Measurements from ENCODE around the gene MARS1. TPM values are rescaled to one million over a fixed set of nuclear protein-coding genes. Genes with fewer than 3 reads are reported as not detected.
A peak's percentile ranks its signal among the peaks of the same experiment; 100 is the strongest.

Gene MARS1
- total RNA-seq, 3 donors from 2014 or later (not counting 1 experiment from before 2014, with no cell fraction given): 200 to 237 (median 218) TPM

GRCh38 chr12:57526477-57527126, 38.7 kb downstream of the MARS1 start:
- peaks cover 32% of the 10 kb centered on the region for H3K4me1 ChIP-seq (ENCODE audit: control insufficient read depth, insufficient read depth, low read length)
- no peak overlapping the region for H3K27ac ChIP-seq (ENCODE audit: low read length)
- Mint-ChIP-seq H3K27me3 (ENCODE audit: low read depth in 2 of 2) (no peaks in the 10 kb centered on the region), H3K4me3 (no peak overlapping the region), H3K27ac (peak overlapping the region in 1 of 2 donors; percentile 99), H3K4me1 (peaks cover 16 to 54% of the 10 kb centered on the region in 2 donors), H3K9me3 (no peaks in the 10 kb centered on the region), H3K36me3 (peaks cover 8% of the 10 kb centered on the region)
- 96% methylated on average over 3 of the region's 4 CpGs for WGBS (ENCODE audit: insufficient coverage)
- no peaks in the 10 kb centered on the region for H3K27me3 ChIP-seq (ENCODE audit: control insufficient read depth, insufficient read depth, low read length)
- ATAC-seq (no peak), DNase-seq (no peak)
- no peak for TF ChIP-seq CTCF (IDR thresholded peaks at IDR 0.05)
- no peaks in the 10 kb centered on the region for H3K9me3 ChIP-seq (ENCODE audit: control insufficient read depth, insufficient read depth, low read length)
- no peak overlapping the region for H3K4me3 ChIP-seq (ENCODE audit: low read length)
- intact Hi-C loops (cut with micrococcal nuclease): no loop called here
- H3K36me3 ChIP-seq (ENCODE audit: control insufficient read depth, insufficient read depth, low read length): peaks cover 58% of the 10 kb centered on the region

- DNase-seq: no peak
- no peak for TF ChIP-seq CTCF (IDR thresholded peaks at IDR 0.05)
- H3K4me1 Mint-ChIP-seq: peaks cover 10 to 49% of the 10 kb centered on the region in 2 donors
These were observed 39.3 kb downstream of the MARS1 start for GRCh38 chr12:57527184-57527583.

GRCh38 chr12:57528176-57528575, 40.3 kb downstream of the MARS1 start:
- H3K9me3 ChIP-seq (ENCODE audit: control insufficient read depth, insufficient read depth, low read length): no peaks in the 10 kb centered on the region
- TF ChIP-seq CTCF (IDR thresholded peaks at IDR 0.05): no peak
- no peak overlapping the region for H3K27ac ChIP-seq (ENCODE audit: low read length)
- peaks cover 22% of the 10 kb centered on the region for H3K4me1 ChIP-seq (ENCODE audit: control insufficient read depth, insufficient read depth, low read length)
- DNase-seq (no peak), ATAC-seq (no peak)
- H3K9me3 Mint-ChIP-seq: no peaks in the 10 kb centered on the region
- peaks cover 73% of the 10 kb centered on the region for H3K36me3 ChIP-seq (ENCODE audit: control insufficient read depth, insufficient read depth, low read length)
- intact Hi-C loops (cut with micrococcal nuclease): no loop called here
- no peak overlapping the region for H3K4me3 Mint-ChIP-seq
- no peak overlapping the region for H3K4me3 ChIP-seq (ENCODE audit: low read length)
- peaks cover 10 to 44% of the 10 kb centered on the region in 2 donors for H3K4me1 Mint-ChIP-seq
- WGBS (ENCODE audit: insufficient coverage): 96% methylated on average over 11 of the region's 12 CpGs
- H3K27me3 ChIP-seq (ENCODE audit: control insufficient read depth, insufficient read depth, low read length): no peaks in the 10 kb centered on the region
- H3K36me3 Mint-ChIP-seq: peaks cover 15% of the 10 kb centered on the region
- H3K27ac Mint-ChIP-seq: peak overlapping the region in 1 of 2 donors; percentile 64
- no peaks in the 10 kb centered on the region for H3K27me3 Mint-ChIP-seq (ENCODE audit: low read depth in 2 of 2)

More at GRCh38 chr12:57527184-57527583, 39.3 kb downstream of the MARS1 start:
- Mint-ChIP-seq H3K27ac (peak overlapping the region in 1 of 2 donors; percentile 99), H3K4me3 (no peak overlapping the region), H3K27me3 (ENCODE audit: low read depth in 2 of 2) (no peaks in the 10 kb centered on the region), H3K36me3 (peaks cover 8% of the 10 kb centered on the region), H3K9me3 (no peaks in the 10 kb centered on the region)
- Histone ChIP-seq H3K4me3 (ENCODE audit: low read length) (no peak overlapping the region), H3K9me3 (ENCODE audit: control insufficient read depth, insufficient read depth, low read length) (no peaks in the 10 kb centered on the region), H3K27me3 (ENCODE audit: control insufficient read depth, insufficient read depth, low read length) (no peaks in the 10 kb centered on the region), H3K4me1 (ENCODE audit: control insufficient read depth, insufficient read depth, low read length) (peaks cover 26% of the 10 kb centered on the region), H3K27ac (ENCODE audit: low read length) (no peak overlapping the region), H3K36me3 (ENCODE audit: control insufficient read depth, insufficient read depth, low read length) (peaks cover 63% of the 10 kb centered on the region)
- intact Hi-C loops (cut with micrococcal nuclease): no loop called here
- no peak for ATAC-seq
- WGBS (ENCODE audit: insufficient coverage): 94% methylated on average over 5 of the region's 5 CpGs
